Skeletal muscle cell (primary cell): ENCODE measurements around the gene RFNG.

Source experiments
- DNase-seq: peaks from one replicate; pipeline ENCODE4 v3.0.0-alpha.2; 2010; ENCODE audit warnings: low read depth
- H3K4me3 ChIP-seq: 2 replicates; pipeline ENCODE4 v1.5.1; 2011; ENCODE audit warnings: low read depth, mild to moderate bottlenecking, control low read depth, low read length, moderate library complexity

Gene RFNG

GRCh38 chr17:82051776-82052637 is at the start of gene RFNG, which contains the start of gene GPS1:
Gene RFNG (minus strand): TSS chr17:82051811. CDS start chr17:82051766, 45 bp downstream.
Gene GPS1 (plus strand): TSS chr17:82051898. CDS start chr17:82051932, 34 bp downstream.
- no peak for DNase-seq
- H3K4me3 ChIP-seq = peak within 1 kb of the TSS; percentile 71

- no peak for DNase-seq
- H3K4me3 ChIP-seq = no peak overlapping the region
Measured at GRCh38 chr17:82101301-82101715, 49.7 kb upstream of the RFNG start.

- DNase-seq = no peak
- H3K4me3 ChIP-seq = no peak overlapping the region
Measured at GRCh38 chr17:82100502-82101298, 49.1 kb upstream of the RFNG start.

- no peak for DNase-seq
- peak overlapping the region; percentile 54 for H3K4me3 ChIP-seq
Measured at GRCh38 chr17:82098939-82099763, 47.5 kb upstream of the RFNG start.

- H3K4me3 ChIP-seq = peak within 1 kb of the TSS; percentile 83
- peak; percentile 85 for DNase-seq
Measured at GRCh38 chr17:82098169-82098938, 46.7 kb upstream of the RFNG start, which contains the start of gene FASN. Gene FASN (minus strand): TSS chr17:82098236. CDS start chr17:82096445, 1,791 bp downstream.

- no peak for DNase-seq
- H3K4me3 ChIP-seq = peak overlapping the region; percentile 83
Measured at GRCh38 chr17:82097919-82098168, 46.2 kb upstream of the RFNG start.

GRCh38 chr17:82097184-82097918 is 45.7 kb upstream of the RFNG start:
- H3K4me3 ChIP-seq = peak overlapping the region; percentile 83
- DNase-seq = no peak

GRCh38 chr17:82096709-82097183 is 45.1 kb upstream of the RFNG start:
- H3K4me3 ChIP-seq = peak overlapping the region; percentile 83
- DNase-seq = no peak

- peak overlapping the region; percentile 83 for H3K4me3 ChIP-seq
- DNase-seq = no peak
Measured at GRCh38 chr17:82095777-82096708, 44.4 kb upstream of the RFNG start.

- H3K4me3 ChIP-seq = peak overlapping the region; percentile 83
Measured at GRCh38 chr17:82094931-82095776, 43.5 kb upstream of the RFNG start.

GRCh38 chr17:82092995-82093751 is 41.6 kb upstream of the RFNG start:
- H3K4me3 ChIP-seq = no peak overlapping the region
- DNase-seq = no peak

More at GRCh38 chr17:82094931-82095776, 43.5 kb upstream of the RFNG start:
- no peak for DNase-seq

- no peak overlapping the region for H3K4me3 ChIP-seq
- no peak for DNase-seq
Measured at GRCh38 chr17:82092628-82092994, 41.0 kb upstream of the RFNG start.

- no peak overlapping the region for H3K4me3 ChIP-seq
- DNase-seq = no peak
Measured at GRCh38 chr17:82092094-82092586, 40.5 kb upstream of the RFNG start.

- H3K4me3 ChIP-seq = no peak overlapping the region
- DNase-seq = no peak
Measured at GRCh38 chr17:82091264-82092066, 39.9 kb upstream of the RFNG start.
